K562 (cell line): ENCODE data around the gene LSS. TPM values are rescaled to one million over a fixed set of nuclear protein-coding genes. Genes with fewer than 3 reads are reported as not detected.
A peak's percentile ranks its signal among the peaks of the same experiment; 100 is the strongest.

Experiments used
- AFF4 ChIP-seq: sonication (generic); formaldehyde crosslinking; IDR thresholded peaks from 2 replicates; pipeline ENCODE4 v1.8.0; 2023; ENCODE audit warnings: mild to moderate bottlenecking, missing genetic modification reagents
- ATF1 ChIP-seq, 2 experiments: fragments of 450-650 bp in 1 of 2; IDR thresholded peaks; 2 replicates each; pipeline ENCODE4 v1.6.1; 2016; ENCODE audit warnings: missing compliant biosample characterization in 1 of 2, missing genetic modification characterization in 1 of 2
- CHAMP1 ChIP-seq: fragments of 450-650 bp; IDR thresholded peaks from 2 replicates; pipeline ENCODE4 v1.6.1; 2016; ENCODE audit warnings: mild to moderate bottlenecking
- FOSL1 ChIP-seq: fragments of 200-800 bp; sonication (Bioruptor generic); conservative IDR thresholded peaks from 2 replicates; pipeline ENCODE4 v1.6.1; 2016; ENCODE audit warnings: missing genetic modification characterization, missing compliant biosample characterization
- KLF1 ChIP-seq: fragments of 450-650 bp; IDR thresholded peaks from 2 replicates; pipeline ENCODE4 v1.6.1; 2016; ENCODE audit warnings: missing genetic modification characterization, missing compliant biosample characterization
- NKRF ChIP-seq: fragments of 450-650 bp; IDR thresholded peaks from 2 replicates; pipeline ENCODE4 v1.6.1; 2016; ENCODE audit warnings: borderline replicate concordance
- RBFOX2 ChIP-seq: fragments of 200-400 bp; formaldehyde crosslinking; IDR thresholded peaks from 2 replicates; pipeline ENCODE4 v1.6.1; 2017; ENCODE audit warnings: low read depth, mild to moderate bottlenecking, low read length, moderate library complexity
- RUNX1 ChIP-seq: sonication (generic); IDR thresholded peaks from 2 replicates; pipeline ENCODE4 v1.6.1; 2016; ENCODE audit warnings: antibody characterized with exemption, low read depth
- SMAD4 ChIP-seq: fragments of 250-450 bp; sonication (Bioruptor Pico); conservative IDR thresholded peaks from 2 replicates; pipeline ENCODE4 v1.8.0; 2021; ENCODE audit warnings: inconsistent platforms, mild to moderate bottlenecking, moderate library complexity
- SP1 ChIP-seq: sonication (generic); formaldehyde crosslinking; IDR thresholded peaks from 2 replicates; pipeline ENCODE4 v1.8.1; 2022; ENCODE audit warnings: mild to moderate bottlenecking, missing genetic modification reagents
- SRF ChIP-seq, 2 experiments: fragments of 250-450, 450-650 bp in 1 of 2; sonication (Bioruptor Pico) in 1 of 2; sonication (generic) in 1 of 2; formaldehyde crosslinking; IDR thresholded peaks; 2 replicates each; pipeline versions ENCODE4 v1.5.0 to v1.5.1; 2020 to 2022; ENCODE audit warnings: mild to moderate bottlenecking in 1 of 2, missing genetic modification reagents in 1 of 2
- SRSF7 ChIP-seq: fragments of 200-400 bp; formaldehyde crosslinking; optimal IDR thresholded peaks from 2 replicates; pipeline ENCODE3; 2017; ENCODE audit warnings: mild to moderate bottlenecking, low read depth, low read length
- TBP ChIP-seq: optimal IDR thresholded peaks from 2 replicates; pipeline ENCODE3; 2011; ENCODE audit warnings: low read depth, low read length, improper control_type of control experiment
- XRCC4 ChIP-seq: IDR thresholded peaks from one replicate; pipeline ENCODE4 v1.6.1; 2011; ENCODE audit not compliant: insufficient read depth, insufficient read length; ENCODE audit errors: extremely low read depth
- ZBTB7A ChIP-seq: IDR thresholded peaks from 2 replicates; pipeline ENCODE4 v1.6.1; 2011; ENCODE audit warnings: low read depth, mild to moderate bottlenecking, low read length, moderate library complexity, borderline replicate concordance; ENCODE audit not compliant: control insufficient read depth
- ZNF511 ChIP-seq: sonication (generic); formaldehyde crosslinking; IDR thresholded peaks from 2 replicates; pipeline ENCODE4 v1.8.0; 2022; ENCODE audit warnings: mild to moderate bottlenecking, missing genetic modification reagents
- polyA plus RNA-seq, 8 experiments: library from polyadenylated mRNA; depleted of rRNA in 4 of 8; stranded (reverse) in 5 of 8; unstranded in 3 of 8; fragments of >200 nt; fragmentation: Nextera tagmentation in 2 of 8; fragmentation: Illumina TruSeq in 1 of 8; extraction: Ambion mirVana in 2 of 8; extraction: Trizol in 1 of 8; gene quantifications; 2 replicates each; pipeline versions ENCODE4 v1.2.1 to v1.2.3, GENCODE V29; 2011 to 2014; ENCODE audit warnings: inconsistent platforms in 1 of 8, missing spikeins in 1 of 8
- total RNA-seq, 7 experiments: library from RNA; depleted of rRNA in 6 of 7; stranded (reverse); fragments of >200 nt in 6 of 7; fragmentation: Illumina TruSeq in 2 of 7; extraction: Trizol in 2 of 7; gene quantifications; 2 replicates each; pipeline versions ENCODE4 v1.2.1 to v1.2.3, GENCODE V29; 2011 to 2021; ENCODE audit warnings: low replicate concordance in 1 of 7

Gene LSS
- total and polyA plus RNA-seq, 9 of the 15 experiments (the other 6 are each of a cell fraction or from before 2014, with no cell fraction given), result 2.2 to 89.5 (median 37.4) TPM

GRCh38 chr21:46228345-46229051, at the start of gene LSS (continued):
- TF ChIP-seq AFF4 (CRISPR knock-in tag) (no peak), RBFOX2 (peak; percentile 64), FOSL1 (tag) (no peak), SMAD4 (CRISPR knock-in tag) (peak; percentile 50; the same call in 1 of the 2 replicates), SP1 (CRISPR knock-in tag) (peak; percentile 82), TBP (peak; percentile 43), SRSF7 (no peak), NKRF (peak; percentile 84), ZNF511 (peak; percentile 85), ATF1 (CRISPR knock-in tag; IDR thresholded peaks at IDR 0.05) (no peak), ATF1 (tag; IDR thresholded peaks at IDR 0.05) (peak; percentile 60; the same call in 1 of the 2 replicates), RUNX1 (0 out of 2 replicates have a peak, but pooled peaks have one; percentile 9), SRF (CRISPR knock-in tag; IDR thresholded peaks at IDR 0.05) (0 out of 4 replicates have a peak, but pooled peaks of 1 of the 2 experiments have one; percentile 25), ZBTB7A (peak; percentile 75; the same call in 1 of the 2 replicates), KLF1 (tag) (0 out of 2 replicates have a peak, but pooled peaks have one; percentile 27), XRCC4 (no peak), CHAMP1 (no peak)
